Measurements from ENCODE around the gene ADTRP.

DNA sequence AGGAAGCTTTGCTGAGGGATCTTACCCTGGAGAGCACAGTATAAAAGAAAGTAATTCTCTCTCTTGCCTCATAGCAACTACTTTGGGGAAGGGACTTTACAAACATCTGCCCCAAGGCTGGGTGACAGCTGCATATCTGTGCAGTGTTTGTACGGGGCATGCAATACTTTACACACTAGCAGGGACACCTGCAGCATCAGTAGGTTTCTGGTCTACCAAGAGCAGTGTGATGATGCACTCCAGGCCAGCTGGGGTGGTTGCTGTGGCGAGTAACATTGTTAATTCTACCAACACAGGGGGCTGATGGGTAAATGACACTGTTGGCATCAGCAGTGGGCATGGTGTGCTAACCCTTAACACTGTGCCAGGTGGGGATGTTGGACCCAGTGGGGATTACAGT, 48.0 kb downstream of the ADTRP start:
- TF ChIP-seq, protein P1, sequence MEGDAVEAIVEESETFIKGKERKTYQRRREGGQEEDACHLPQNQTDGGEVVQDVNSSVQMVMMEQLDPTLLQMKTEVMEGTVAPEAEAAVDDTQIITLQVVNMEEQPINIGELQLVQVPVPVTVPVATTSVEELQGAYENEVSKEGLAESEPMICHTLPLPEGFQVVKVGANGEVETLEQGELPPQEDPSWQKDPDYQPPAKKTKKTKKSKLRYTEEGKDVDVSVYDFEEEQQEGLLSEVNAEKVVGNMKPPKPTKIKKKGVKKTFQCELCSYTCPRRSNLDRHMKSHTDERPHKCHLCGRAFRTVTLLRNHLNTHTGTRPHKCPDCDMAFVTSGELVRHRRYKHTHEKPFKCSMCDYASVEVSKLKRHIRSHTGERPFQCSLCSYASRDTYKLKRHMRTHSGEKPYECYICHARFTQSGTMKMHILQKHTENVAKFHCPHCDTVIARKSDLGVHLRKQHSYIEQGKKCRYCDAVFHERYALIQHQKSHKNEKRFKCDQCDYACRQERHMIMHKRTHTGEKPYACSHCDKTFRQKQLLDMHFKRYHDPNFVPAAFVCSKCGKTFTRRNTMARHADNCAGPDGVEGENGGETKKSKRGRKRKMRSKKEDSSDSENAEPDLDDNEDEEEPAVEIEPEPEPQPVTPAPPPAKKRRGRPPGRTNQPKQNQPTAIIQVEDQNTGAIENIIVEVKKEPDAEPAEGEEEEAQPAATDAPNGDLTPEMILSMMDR (IDR thresholded peaks at IDR 0.05) = no peak
- TF ChIP-seq EP300 (IDR thresholded peaks at IDR 0.05) = no peak
